Myocyte (in vitro differentiated cells): Measurements from ENCODE around the gene FTCD. TPM values are rescaled to one million over a fixed set of nuclear protein-coding genes. Genes with fewer than 3 reads are reported as not detected.
"Not testable (repeated sequence)": the region's sequence is repeated elsewhere in the genome, so short reads cannot be mapped to it uniquely, and the experiment has no call there.

ENCODE experiments used
- DNase-seq: peaks from one replicate; pipeline ENCODE4 v3.0.0-alpha.2; 2012; ENCODE audit warnings: low read depth
- total RNA-seq: library from RNA; depleted of rRNA; stranded (reverse); fragments of >200 nt; gene quantifications from 2 replicates; pipeline ENCODE4 v1.2.3, GENCODE V29; 2014

Gene FTCD
- total RNA-seq, 1 donor from 2014 or later, result 0.37 TPM

- peak; percentile 85 for DNase-seq
Measured at GRCh38 chr21:46188226-46189212, 33.1 kb upstream of the FTCD start.

- DNase-seq, result no peak
Measured at GRCh38 chr21:46187814-46188213, 32.4 kb upstream of the FTCD start.

- no peak for DNase-seq
Measured at GRCh38 chr21:46187261-46187660, 31.9 kb upstream of the FTCD start.

- no peak for DNase-seq
Measured at GRCh38 chr21:46185716-46186115, 30.3 kb upstream of the FTCD start.

GRCh38 chr21:46184625-46185555 is 29.5 kb upstream of the FTCD start:
- DNase-seq, result peak; percentile 84

GRCh38 chr21:46183910-46184624 is 28.7 kb upstream of the FTCD start, which contains the start of gene SPATC1L:
SPATC1L (minus strand) TSS chr21:46184459; CDS start chr21:46182816, 1,643 bp downstream.
- DNase-seq, result peak; percentile 69

GRCh38 chr21:46183337-46183909 is 28.0 kb upstream of the FTCD start:
- DNase-seq, result not testable (repeated sequence)

- DNase-seq, result no peak
Measured at GRCh38 chr21:46182548-46183336, 27.4 kb upstream of the FTCD start.

- DNase-seq, result no peak
Measured at GRCh38 chr21:46181953-46182547, 26.7 kb upstream of the FTCD start.

- DNase-seq, result no peak
Measured at GRCh38 chr21:46181436-46181835, 26.1 kb upstream of the FTCD start.

GRCh38 chr21:46180778-46181391 is 25.5 kb upstream of the FTCD start:
- no peak for DNase-seq

- DNase-seq, result no peak
Measured at GRCh38 chr21:46180079-46180722, 24.8 kb upstream of the FTCD start.

GRCh38 chr21:46179708-46180078 is 24.3 kb upstream of the FTCD start:
- DNase-seq, result no peak

GRCh38 chr21:46178961-46179360 is 23.6 kb upstream of the FTCD start:
- DNase-seq, result no peak

GRCh38 chr21:46176443-46177129 is 21.2 kb upstream of the FTCD start:
- not testable (repeated sequence) for DNase-seq

- no peak for DNase-seq
Measured at GRCh38 chr21:46173573-46173972, 18.2 kb upstream of the FTCD start.

- no peak for DNase-seq
Measured at GRCh38 chr21:46172863-46173528, 17.6 kb upstream of the FTCD start.
